ENCODE measurements around the gene TTLL6.

The TTLL6 gene

GRCh38 chr17:48818361-48818841 is 1.4 kb upstream of the TTLL6 start:
- H3K27me3 ChIP-seq (ENCODE audit: control insufficient read depth, insufficient read depth, low read length): no peaks in the 10 kb centered on the region
- H3K4me1 ChIP-seq: no peaks in the 10 kb centered on the region
- H2AFZ ChIP-seq: no peak overlapping the region
- no peak overlapping the region for H3K9ac ChIP-seq
- no peaks in the 10 kb centered on the region for H3K36me3 ChIP-seq (ENCODE audit: control insufficient read depth, insufficient read depth, low read length)
- no peak overlapping the region for H3K4me2 ChIP-seq (ENCODE audit: low read length)
- no peaks in the 10 kb centered on the region for H3K9me3 ChIP-seq (ENCODE audit: control insufficient read depth, low read length)
- TF ChIP-seq CTCF (IDR thresholded peaks at IDR 0.05): no peak
- H3K79me2 ChIP-seq: no peaks in the 10 kb centered on the region
- no peak overlapping the region for H3K27ac ChIP-seq
- no peak overlapping the region for H3K4me3 ChIP-seq (ENCODE audit: low read depth, low read length)

GRCh38 chr17:48816438-48816773 is 623 bp downstream of the TTLL6 start:
- H3K4me3 ChIP-seq (ENCODE audit: low read depth, low read length): peak overlapping the region; percentile 51
- TF ChIP-seq CTCF (IDR thresholded peaks at IDR 0.05): no peak

GRCh38 chr17:48815311-48815710 is 1.7 kb downstream of the TTLL6 start:
- H3K4me1 ChIP-seq: no peaks in the 10 kb centered on the region
- no peaks in the 10 kb centered on the region for H3K9me3 ChIP-seq (ENCODE audit: control insufficient read depth, low read length)
- no peak overlapping the region for H2AFZ ChIP-seq
- H3K9ac ChIP-seq: no peak overlapping the region
- H3K4me3 ChIP-seq (ENCODE audit: low read depth, low read length): no peak overlapping the region
- no peaks in the 10 kb centered on the region for H3K27me3 ChIP-seq (ENCODE audit: control insufficient read depth, insufficient read depth, low read length)
- no peak overlapping the region for H3K27ac ChIP-seq
- H3K4me2 ChIP-seq (ENCODE audit: low read length): no peak overlapping the region
- H3K79me2 ChIP-seq: no peaks in the 10 kb centered on the region
- H3K36me3 ChIP-seq (ENCODE audit: control insufficient read depth, insufficient read depth, low read length): no peaks in the 10 kb centered on the region
- no peak for TF ChIP-seq CTCF (IDR thresholded peaks at IDR 0.05)

More at GRCh38 chr17:48816438-48816773, 623 bp downstream of the TTLL6 start:
- no peaks in the 10 kb centered on the region for H3K79me2 ChIP-seq
- H3K27ac ChIP-seq: no peak overlapping the region
- H3K36me3 ChIP-seq (ENCODE audit: control insufficient read depth, insufficient read depth, low read length): no peaks in the 10 kb centered on the region
- no peaks in the 10 kb centered on the region for H3K9me3 ChIP-seq (ENCODE audit: control insufficient read depth, low read length)
- peak overlapping the region; percentile 91 for H3K4me2 ChIP-seq (ENCODE audit: low read length)
- no peak overlapping the region for H3K9ac ChIP-seq
- no peaks in the 10 kb centered on the region for H3K27me3 ChIP-seq (ENCODE audit: control insufficient read depth, insufficient read depth, low read length)
- H3K4me1 ChIP-seq: no peaks in the 10 kb centered on the region
- peak overlapping the region; percentile 85 for H2AFZ ChIP-seq

- Histone ChIP-seq H3K9ac (no peak overlapping the region), H3K36me3 (ENCODE audit: control insufficient read depth, insufficient read depth, low read length) (no peaks in the 10 kb centered on the region), H2AFZ (no peak overlapping the region), H3K9me3 (ENCODE audit: control insufficient read depth, low read length) (no peaks in the 10 kb centered on the region), H3K4me3 (ENCODE audit: low read depth, low read length) (no peak overlapping the region), H3K27ac (no peak overlapping the region), H3K4me1 (no peaks in the 10 kb centered on the region), H3K79me2 (no peaks in the 10 kb centered on the region), H3K4me2 (ENCODE audit: low read length) (no peak overlapping the region), H3K27me3 (ENCODE audit: control insufficient read depth, insufficient read depth, low read length) (no peaks in the 10 kb centered on the region)
- TF ChIP-seq CTCF (IDR thresholded peaks at IDR 0.05): peak; percentile 68
Observed at GRCh38 chr17:48814504-48814903, 2.5 kb downstream of the TTLL6 start.

- TF ChIP-seq CTCF (IDR thresholded peaks at IDR 0.05): no peak
- Histone ChIP-seq H2AFZ (no peak overlapping the region), H3K9ac (no peak overlapping the region), H3K4me3 (ENCODE audit: low read depth, low read length) (no peak overlapping the region), H3K4me2 (ENCODE audit: low read length) (no peak overlapping the region), H3K27me3 (ENCODE audit: control insufficient read depth, insufficient read depth, low read length) (no peaks in the 10 kb centered on the region), H3K79me2 (no peaks in the 10 kb centered on the region), H3K9me3 (ENCODE audit: control insufficient read depth, low read length) (no peaks in the 10 kb centered on the region), H3K4me1 (no peaks in the 10 kb centered on the region), H3K27ac (no peak overlapping the region), H3K36me3 (ENCODE audit: control insufficient read depth, insufficient read depth, low read length) (no peaks in the 10 kb centered on the region)
Observed at GRCh38 chr17:48812001-48812400, 5.0 kb downstream of the TTLL6 start.
